Stimulated activated CD4-positive, alpha-beta T cell treated with anti-CD3 and anti-CD28 coated beads, Interleukin-1b, Interleukin-23, amount 100 ng/mL, for 4 hours (primary cell): ENCODE data around the gene CSTB.

ENCODE experiments used
- DNase-seq, 2 donors: peaks; one replicate each; pipeline ENCODE4 v3.0.0-alpha.2; 2020; ENCODE audit warnings: low read depth in 2 of 2

Gene CSTB

DNA sequence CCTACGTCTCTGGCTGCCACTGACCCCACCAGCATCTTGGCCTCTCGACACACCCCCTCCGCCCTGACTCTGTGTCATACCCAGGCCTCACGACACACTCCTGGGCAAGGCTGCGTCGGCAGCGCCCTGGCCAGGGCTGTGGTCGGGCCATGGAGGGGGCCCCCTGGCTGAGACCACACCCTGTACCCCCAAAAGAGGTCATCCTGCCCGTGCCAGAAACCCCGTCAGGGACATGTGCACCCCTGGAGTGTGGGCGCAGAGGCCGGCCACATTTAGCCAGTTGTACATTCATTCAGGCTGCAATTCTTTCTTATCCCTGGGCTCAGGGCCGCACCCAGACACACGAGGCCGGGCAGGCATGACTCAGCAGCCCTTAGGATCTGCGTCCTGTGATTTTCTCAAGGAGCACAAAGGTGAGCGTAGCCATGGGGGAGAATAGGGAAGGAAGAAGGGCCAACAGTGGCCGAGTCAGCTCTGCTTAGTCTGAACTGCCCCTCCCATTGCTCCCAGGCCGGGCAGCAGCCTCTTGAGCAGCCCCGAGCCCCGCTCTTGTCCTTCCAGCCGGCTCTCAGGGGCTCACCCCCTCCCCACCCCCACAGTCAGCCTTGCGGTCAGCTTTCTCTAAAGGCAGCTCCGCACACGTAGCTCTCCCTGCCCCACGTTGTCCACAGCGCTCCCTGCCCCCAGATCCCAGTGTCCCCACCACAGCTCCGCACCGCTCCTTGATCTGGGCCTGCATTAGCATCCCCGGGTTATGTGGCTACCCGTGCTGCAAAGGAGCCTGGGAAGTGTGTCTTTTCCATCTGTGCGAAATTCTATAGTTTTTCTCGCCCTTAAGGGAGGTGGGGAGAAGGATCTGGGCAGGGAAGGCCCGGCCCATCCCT lies 7.9 kb downstream of the CSTB start:
- DNase-seq, result no peak

DNA sequence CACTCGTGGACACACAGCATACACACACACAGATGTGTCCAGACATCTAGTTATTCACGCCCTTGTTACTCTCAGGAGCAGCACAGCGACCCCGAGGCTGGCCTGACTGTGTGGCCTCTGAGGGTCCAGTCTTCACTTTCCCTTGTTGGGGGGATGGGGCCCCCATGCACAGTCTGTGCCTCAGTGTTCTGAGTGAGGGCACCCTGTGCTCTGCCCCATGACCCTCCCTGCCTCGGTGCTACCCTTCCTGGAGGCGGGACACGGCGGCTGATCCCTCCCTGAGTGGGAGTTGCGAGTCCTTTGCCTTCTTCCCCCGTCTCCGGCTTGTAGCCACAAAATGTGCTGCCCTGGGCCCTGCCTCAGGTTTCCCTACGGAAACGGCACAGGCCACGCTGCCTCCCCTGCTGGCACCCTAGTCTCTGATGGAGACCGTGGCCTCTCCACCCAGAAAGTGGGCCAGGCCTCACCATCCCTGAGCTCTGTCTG lies 8.6 kb downstream of the CSTB start:
- DNase-seq, result no peak

DNA sequence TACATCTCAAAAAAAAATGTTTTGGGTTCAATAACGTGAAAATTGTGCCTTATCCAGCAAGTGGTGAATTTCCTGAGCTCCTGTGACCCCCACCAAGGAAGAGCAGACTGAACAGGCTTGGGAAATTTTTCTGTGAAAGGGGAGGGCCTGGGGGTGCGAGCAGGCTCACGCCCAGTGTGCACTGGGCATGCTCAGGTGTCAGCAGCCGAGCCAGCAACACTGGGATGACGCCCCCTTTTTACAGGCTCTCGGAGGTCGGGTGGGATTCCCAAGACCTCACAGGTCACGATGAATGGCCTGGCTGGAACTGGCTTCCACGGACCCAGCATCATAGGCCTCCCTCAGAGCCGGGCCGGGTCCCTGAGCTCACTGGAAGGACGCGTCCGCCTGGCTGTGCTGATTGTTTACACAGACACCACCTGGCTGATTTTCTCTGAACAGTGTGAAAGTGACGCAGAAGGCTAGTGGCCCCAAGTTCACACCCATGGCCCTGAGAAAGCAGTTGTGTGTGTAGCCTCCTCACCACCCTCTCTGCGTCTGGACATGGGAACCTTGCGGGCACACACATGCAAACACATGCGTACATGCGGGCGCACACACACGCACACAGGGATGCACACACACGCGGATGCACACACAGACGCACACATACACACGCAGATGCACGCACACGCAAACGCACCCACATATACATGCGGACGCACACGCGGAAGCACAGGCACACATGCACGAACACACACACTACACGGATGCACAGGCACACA lies 9.2 kb downstream of the CSTB start:
- no peak for DNase-seq

DNA sequence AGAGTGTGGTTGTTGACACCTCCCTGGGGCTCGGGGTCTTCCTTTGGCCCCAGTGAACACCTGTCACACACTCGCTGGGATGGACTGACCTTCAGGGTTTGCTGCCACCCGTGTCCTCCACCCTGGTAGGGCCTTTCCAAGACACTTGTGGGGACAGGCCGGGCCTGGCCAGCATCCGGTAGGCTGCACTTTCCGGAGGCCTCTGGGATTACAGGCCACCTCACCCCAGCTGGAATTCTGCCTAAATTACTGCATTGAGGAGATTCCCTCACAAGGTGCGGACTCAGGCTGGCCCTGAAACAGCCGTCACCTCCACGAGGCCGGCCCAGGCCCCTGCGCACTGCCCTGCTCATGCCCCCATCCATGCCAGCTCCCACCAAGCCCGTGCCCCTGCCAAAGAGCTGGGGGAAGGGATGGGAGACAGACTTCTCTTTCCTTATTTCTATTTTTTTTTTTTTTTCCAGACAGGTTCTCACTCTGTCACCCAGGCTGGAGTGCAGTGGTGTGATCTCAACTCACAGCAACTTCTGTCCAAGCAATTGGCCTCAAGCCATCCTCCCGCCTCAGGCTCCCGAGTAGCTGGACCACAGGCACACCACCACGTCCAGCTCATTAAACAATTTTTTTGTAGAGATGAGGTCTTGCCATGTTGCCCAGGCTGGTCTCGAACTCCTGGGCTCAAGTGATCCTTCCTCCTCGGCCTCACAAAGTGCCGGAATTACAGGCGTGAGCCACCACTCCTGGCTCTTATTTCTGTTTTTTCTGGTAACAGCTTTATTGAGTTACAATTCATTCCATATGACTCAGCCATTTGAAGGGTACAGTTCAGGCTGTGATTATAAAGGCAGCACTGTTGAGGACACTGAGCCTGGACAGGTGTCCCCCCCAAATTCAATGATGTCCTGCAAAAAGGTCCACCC lies 11.3 kb downstream of the CSTB start:
- DNase-seq, result no peak

DNA sequence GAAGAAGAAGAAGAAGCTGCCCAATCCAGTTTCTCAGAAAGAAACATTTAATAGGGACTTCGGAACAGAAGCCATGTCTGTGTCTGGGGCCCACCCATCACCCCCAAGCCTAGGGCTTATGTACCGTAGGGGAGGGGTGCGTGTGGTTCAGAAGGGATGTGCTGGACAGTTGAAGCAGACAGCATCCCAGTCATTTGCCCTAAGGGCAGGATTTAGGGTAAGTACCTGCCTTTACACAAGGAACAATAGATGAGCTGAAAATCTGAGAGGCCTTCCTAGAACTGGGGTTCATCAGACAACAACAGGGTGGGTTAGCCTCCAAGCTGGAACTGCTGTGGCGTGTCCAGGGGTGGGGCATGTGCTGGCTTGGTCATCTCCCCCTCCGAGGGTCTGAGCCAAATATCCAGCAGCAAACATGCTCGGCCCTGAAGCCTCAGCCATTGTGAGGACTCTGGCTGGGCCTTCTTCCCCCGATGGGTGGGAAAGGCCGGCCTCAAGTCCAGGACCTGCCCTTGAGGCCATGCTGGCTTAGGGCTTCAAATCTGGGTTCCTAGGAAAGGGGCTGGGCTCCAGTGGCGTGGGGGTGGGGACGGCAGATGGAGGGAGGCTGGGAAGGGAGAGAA lies 12.1 kb downstream of the CSTB start:
- no peak for DNase-seq

DNA sequence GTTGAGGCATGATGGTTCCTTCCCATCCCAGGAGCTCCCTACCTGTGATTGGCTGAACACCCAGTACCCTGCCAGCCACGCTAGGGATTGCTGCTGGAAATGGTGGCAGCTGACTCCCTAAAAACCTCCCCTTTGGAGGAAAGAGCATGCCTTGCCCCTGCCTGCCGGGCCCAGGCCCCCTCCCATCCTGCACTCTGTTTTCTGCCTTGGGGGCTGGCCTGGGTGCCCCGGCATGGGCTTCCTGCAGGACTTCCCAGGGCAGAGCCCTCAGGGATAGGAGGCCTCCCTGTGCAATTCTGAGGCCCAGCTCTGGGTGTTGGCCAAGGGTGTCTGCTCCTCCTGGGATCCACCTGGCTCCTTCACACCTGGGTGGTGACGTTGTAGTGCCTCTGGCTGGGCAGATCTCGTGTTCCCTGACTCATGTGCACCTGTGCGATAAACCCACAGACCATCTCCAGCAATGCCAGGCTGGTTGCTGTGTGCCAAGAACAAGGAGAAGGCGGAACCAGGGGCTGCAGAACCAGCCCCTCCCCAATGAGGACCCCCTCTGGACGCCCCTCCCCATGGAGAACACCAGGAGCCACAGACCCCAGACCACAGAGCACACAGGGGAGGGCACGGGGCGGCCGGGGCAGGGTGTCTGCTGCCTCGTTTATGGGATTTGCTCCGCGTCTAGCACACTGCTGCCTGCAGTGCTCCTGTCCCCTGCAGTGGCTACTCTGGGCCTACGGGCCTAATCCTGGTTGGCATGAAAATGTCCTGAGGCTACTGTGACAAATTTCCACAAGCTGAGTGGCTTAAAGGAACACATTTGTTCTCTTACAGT lies 13.6 kb downstream of the CSTB start:
- no peak for DNase-seq

DNA sequence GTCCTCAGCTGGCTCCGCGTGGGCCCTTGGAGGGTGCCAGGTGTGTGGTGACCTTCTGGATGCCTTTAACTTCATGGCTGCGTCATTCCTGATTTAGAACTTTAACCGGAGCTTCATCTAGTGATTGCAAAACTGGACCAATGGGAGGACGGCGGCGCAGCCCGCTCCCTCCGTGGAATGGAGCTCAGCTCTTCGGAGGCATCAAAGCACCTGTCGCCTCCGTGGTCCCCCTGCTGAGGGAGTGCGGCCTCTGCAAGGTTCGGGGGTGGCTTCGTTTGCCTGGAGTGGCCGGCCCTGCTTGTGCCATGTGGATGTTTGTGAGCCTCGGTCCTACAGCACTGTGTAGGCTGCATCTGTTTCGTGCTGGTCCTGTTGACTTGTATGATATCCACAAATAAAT lies 14.2 kb downstream of the CSTB start:
- no peak for DNase-seq

DNA sequence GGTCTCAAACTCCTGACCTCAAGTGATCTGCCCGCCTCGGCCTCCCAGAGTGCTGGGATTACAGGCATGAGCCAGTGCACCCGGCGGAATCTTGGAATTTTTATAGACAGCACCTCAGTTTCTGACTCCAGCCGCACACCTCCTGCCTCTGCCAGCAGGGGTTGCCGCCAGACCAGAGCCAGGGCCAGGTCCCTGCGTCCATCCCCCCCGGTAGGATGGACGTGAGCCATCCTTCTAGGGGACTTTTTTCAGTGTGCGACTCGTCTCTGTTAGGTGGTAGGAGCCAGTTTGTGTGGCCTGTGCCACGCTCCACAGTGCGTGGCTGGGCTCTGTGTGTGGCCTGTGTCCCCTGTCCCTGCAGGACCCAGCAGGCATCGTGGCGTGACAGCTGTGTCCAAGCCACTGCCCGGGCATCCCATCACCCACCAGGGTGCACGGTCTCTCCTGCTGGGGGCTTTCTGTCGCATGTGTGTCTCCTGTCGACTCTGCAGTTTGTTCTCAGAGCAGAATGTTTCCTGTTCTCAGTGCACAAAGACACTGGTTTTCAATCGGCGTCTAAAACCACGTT lies 15.6 kb downstream of the CSTB start:
- no peak for DNase-seq

DNA sequence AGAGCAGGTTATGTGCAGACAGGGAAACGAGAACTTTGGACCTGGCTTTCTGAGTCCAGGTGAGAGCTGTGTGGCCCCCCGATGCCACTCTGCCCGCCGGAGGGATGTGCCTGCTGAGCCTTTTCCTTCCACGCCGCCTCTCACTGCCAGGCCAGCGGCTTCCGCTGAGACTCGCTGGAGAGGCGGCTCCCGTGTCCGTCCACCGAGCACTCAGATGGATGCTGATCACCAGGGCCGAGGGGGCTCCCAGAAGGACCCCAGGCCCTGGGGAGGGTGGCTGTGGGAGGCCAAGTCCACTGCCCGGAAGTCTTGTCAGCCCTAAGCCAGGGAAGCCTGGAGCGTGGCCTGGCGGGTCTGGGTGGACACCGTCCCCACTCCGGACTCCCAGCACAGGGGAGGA lies 16.5 kb downstream of the CSTB start:
- DNase-seq, result no peak

DNA sequence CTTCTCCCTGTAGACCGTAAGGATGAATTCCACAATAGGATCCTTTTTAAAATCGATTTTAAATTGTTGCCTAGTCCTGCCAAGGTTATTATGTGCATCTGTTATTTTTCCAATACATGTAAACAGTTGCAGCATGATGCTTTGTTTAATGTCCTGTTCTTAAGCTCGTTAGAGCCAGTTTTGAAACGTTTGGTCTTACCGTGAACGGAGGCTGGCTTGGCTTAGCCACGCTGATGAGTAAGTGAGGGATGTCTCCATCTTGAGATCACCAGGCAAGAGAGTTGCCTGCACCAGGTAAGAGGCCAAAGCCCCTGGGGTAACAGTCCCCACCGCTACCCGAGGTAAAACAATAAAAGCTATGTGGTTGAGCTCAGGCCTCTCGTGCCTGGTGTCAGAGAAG lies 17.3 kb downstream of the CSTB start:
- DNase-seq, result no peak

DNA sequence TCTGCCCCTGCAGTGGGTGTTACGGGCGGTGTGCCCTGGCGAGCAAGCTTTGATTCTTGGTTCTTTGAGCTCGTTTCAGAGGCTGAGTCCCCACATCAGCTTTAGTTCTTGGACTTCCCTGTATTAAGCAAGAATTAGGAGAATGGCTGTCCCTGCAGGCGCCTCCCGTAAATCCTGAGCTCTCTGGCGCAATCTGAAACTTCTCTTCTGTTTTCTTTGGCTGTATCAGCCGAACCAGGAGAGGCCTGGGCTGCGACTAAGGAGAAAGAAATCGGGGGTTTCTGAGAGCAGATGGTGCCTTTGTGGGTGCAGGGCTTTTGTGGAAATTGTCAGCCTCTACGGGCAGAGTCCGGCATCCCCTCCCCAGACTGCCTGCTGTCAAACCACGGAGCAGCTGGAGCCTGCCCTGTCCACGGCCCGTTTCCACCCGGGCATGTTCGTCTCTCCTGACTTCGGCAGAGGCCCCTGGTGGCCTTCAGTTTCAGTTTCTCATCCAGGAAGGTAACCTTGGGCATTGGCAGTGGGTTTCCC lies 17.9 kb downstream of the CSTB start:
- no peak for DNase-seq

DNA sequence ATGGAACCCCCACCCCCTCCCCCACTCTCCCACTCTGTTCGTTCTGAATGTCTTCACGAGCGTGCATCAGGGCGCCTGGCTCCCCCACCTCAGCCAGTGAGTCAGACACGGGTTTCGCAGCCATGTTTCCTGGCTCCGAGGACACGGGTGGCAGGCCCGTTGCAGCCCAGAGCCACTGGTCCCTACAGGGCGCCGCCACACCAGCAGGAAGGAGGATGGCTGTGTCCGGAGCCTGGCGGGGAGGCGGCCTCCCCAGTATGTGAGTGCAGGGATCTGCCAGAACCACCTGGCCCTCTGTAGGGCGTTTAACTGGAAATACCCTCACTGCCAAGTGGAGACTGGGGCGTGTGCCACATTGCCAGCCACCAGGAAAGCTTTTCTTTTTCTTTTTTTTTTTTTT lies 18.5 kb downstream of the CSTB start:
- no peak for DNase-seq

DNA sequence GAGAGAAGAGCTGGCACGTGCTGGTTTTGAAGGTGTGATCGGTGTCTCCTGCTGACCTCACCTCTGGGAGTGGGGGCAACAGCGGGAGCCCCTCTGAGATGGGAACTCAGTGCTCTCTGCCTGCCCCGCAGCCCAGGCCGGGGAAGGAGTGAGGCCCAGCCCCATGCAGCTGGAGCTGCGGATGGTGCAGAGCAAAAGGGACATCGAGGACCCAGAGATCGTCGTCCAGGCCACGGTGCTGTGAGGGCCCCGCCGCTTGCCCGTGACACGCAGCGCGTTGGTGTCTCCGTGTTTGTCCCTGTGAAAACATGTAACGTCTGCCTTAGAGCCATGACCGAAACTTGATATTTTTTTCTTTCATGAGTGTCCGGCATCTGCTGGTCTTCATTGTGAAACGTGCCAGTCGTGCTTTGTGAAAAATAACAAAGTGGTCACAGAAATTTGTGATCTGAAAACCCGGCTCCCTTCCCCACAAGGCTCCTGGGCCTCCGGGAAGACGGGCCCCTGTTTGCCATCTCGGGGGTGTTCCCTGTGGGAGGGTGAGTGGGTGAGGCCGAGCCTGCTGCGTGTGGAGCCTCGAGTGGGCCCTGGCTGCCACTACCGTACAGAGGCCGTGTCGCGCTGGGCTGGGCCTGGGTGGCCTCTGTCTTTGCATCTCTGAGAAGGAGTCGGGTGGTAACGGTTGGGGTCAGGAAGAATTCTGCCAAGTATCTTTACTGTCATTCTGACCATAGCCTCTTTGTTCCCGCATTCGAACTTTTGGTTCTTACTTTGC lies 20.1 kb downstream of the CSTB start:
- no peak for DNase-seq

DNA sequence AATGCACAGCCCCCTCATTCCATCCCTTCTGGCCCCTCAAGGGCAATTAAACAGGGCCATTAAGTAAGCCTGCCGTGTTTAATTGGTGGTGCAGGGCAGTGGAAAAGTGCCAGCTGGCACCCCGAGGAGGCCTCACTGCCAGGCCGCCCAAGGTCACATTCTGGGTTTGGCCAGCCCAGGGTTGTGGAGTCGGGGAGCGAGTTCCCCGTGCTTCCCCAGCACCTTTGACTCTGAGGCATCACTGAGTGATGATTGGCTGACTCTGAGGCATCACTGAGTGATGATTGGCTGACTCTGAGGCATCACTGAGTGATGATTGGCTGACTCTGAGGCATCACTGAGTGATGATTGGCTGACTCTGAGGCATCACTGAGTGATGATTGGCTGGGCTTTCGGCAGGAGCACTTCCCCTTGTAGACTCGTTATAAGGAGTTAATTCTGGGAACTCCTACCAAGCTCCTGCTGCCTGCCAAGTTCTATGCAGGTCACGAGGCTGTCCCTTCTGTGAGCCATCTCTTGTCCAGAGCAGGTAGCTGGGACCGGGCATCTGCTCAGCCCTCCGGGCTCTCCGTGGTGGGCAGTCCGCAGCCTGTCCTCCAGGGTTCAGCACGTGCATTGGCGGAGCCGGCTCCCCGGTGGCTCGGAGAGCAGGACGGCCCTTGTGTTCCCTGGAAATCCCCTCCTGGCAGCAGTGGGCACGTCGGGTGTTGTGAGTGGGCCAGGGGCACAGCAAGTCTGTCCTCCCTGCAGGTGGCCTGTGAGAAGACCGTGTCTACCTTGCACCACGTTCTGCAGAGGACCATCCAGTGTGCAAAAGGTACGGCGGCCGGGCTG lies 20.9 kb downstream of the CSTB start:
- DNase-seq, result no peak

DNA sequence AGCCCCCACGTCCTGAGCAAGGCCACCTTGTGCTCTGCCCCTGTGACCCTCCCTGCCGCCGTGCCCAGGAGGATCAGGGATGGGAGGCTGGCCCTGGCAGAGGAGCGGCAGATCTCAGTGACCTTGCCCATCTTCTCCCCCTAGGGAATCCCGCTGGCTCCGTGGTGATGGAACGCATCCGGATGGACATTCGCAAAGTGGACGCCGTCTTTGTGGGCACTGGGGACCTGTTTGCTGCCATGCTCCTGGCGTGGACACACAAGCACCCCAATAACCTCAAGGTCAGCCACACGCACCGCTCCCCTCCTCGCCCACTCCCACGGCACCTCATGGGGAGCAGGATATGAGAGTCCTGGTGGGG lies 22.7 kb downstream of the CSTB start:
- DNase-seq, result no peak

DNA sequence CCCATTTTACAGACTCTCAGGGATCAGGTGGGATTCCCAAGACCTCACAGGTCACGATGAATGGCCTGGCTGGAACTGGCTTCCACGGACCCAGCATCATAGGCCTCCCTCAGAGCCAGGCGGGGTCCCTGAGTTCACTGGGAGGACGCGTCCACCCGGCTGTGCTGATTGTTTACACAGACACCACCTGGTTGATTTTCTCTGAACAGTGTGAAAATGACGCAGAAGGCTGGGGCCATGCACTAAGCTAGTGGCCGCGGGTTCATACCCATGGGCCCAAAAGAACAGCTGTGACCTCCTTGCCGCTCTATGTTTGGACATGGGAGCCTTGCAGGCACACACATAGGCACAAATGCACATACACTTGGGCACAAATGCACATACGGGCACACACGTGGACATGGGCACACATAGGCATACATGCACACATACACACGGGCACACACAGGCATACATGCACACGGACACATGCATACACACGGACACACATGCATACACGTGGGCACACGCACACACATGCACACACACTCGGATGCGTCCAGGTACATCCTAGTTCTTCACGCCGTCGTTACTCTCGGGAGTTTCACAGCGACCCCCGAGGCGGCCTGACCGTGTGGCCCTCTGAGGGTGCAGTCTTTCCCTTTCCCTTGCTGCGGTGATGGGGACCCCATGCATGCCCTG lies 23.2 kb downstream of the CSTB start:
- no peak for DNase-seq

DNA sequence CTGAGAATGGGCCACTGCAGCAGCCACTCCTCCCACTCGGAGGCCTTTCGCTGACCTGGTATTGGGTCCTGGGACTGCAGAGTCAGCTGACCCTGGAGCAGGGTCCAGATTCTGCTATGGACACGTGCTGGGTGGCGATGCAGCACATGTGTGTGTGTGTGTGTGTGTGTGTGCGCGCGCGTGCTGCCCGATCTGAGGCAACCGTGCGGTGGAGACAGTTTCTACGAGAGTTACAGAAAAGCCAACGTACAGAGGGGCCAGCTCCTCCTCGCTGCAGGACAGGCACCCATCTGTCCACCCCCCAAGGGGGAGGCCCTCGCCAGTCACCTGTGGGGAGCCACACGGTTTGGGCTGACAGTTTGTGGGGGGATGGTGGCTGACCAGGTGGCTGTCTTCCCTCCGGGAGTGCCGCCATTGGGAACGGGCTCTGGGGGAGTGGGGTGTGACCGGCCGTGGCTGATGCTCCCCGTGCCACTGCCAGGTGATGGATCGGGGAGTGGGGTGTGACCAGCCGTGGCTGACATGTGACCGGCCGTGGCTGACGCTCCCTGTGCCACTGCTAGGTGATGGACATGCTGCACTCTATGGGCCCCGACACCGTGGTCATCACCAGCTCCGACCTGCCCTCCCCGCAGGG lies 24.0 kb downstream of the CSTB start:
- DNase-seq, result no peak
